GM19452 (cell line): ENCODE measurements around the gene ST7.
A peak's percentile ranks its signal among the peaks of the same experiment; 100 is the strongest.

Source experiments
- ATAC-seq: cut with Tn5 transposase; IDR thresholded peaks from one replicate; pipeline ENCODE4 v1.9.1; 2021; ENCODE audit not compliant: unreplicated experiment

ST7 gene

GRCh38 chr7:117250245-117250644 lies 296.9 kb downstream of the ST7 start:
- ATAC-seq = no peak

GRCh38 chr7:117250801-117251200 lies 297.5 kb downstream of the ST7 start:
- no peak for ATAC-seq

- peak; percentile 55 for ATAC-seq
These were observed 298.4 kb downstream of the ST7 start for GRCh38 chr7:117251687-117252086.

GRCh38 chr7:117259615-117260014 lies 306.3 kb downstream of the ST7 start:
- ATAC-seq = no peak

- no peak for ATAC-seq
These were observed 309.2 kb downstream of the ST7 start for GRCh38 chr7:117262546-117262945.

GRCh38 chr7:117264716-117265115 lies 311.4 kb downstream of the ST7 start:
- no peak for ATAC-seq

GRCh38 chr7:117269417-117269816 lies 316.1 kb downstream of the ST7 start:
- ATAC-seq = no peak

- no peak for ATAC-seq
These were observed 316.6 kb downstream of the ST7 start for GRCh38 chr7:117269886-117270285.

GRCh38 chr7:117270371-117270770 lies 317.1 kb downstream of the ST7 start:
- ATAC-seq = no peak

- no peak for ATAC-seq
These were observed 318.3 kb downstream of the ST7 start for GRCh38 chr7:117271566-117271965.

GRCh38 chr7:117272017-117272759 lies 318.9 kb downstream of the ST7 start:
- no peak for ATAC-seq

- no peak for ATAC-seq
These were observed 320.0 kb downstream of the ST7 start for GRCh38 chr7:117273325-117273724.

GRCh38 chr7:117273814-117274225 lies 320.5 kb downstream of the ST7 start:
- no peak for ATAC-seq

- no peak for ATAC-seq
These were observed 321.6 kb downstream of the ST7 start for GRCh38 chr7:117274951-117275350.

GRCh38 chr7:117277576-117277975 lies 324.3 kb downstream of the ST7 start:
- ATAC-seq = no peak

GRCh38 chr7:117278040-117278439 lies 324.7 kb downstream of the ST7 start:
- no peak for ATAC-seq

- ATAC-seq = no peak
These were observed 325.9 kb downstream of the ST7 start for GRCh38 chr7:117279203-117279602.
